NB4 (cell line): ENCODE data around the gene PLXNA2.

Source experiments
- DNase-seq: peaks from one replicate; pipeline ENCODE4 v3.0.0; 2010; ENCODE audit warnings: low read depth
- H3K4me3 ChIP-seq: one replicate; pipeline ENCODE4 v1.5.1; 2011; ENCODE audit warnings: mild to moderate bottlenecking, low read depth, low read length, moderate library complexity
- MYC ChIP-seq: IDR thresholded peaks from 2 replicates; pipeline ENCODE4 v1.6.1; 2011; ENCODE audit warnings: low read depth, low read length
- POLR2A ChIP-seq: IDR thresholded peaks from 2 replicates; pipeline ENCODE4 v1.6.1; 2011; ENCODE audit warnings: mild to moderate bottlenecking; ENCODE audit not compliant: insufficient read length; ENCODE audit errors: extremely low read depth
- TF ChIP-seq, protein P1 (sequence below): IDR thresholded peaks from 2 replicates; pipeline ENCODE4 v1.6.1; 2011; ENCODE audit warnings: low read depth, low read length
- TF ChIP-seq, protein P2 (sequence below): IDR thresholded peaks from one replicate; pipeline ENCODE4 v1.5.1; 2012; ENCODE audit warnings: low read depth, low read length

PLXNA2 gene, protein sequence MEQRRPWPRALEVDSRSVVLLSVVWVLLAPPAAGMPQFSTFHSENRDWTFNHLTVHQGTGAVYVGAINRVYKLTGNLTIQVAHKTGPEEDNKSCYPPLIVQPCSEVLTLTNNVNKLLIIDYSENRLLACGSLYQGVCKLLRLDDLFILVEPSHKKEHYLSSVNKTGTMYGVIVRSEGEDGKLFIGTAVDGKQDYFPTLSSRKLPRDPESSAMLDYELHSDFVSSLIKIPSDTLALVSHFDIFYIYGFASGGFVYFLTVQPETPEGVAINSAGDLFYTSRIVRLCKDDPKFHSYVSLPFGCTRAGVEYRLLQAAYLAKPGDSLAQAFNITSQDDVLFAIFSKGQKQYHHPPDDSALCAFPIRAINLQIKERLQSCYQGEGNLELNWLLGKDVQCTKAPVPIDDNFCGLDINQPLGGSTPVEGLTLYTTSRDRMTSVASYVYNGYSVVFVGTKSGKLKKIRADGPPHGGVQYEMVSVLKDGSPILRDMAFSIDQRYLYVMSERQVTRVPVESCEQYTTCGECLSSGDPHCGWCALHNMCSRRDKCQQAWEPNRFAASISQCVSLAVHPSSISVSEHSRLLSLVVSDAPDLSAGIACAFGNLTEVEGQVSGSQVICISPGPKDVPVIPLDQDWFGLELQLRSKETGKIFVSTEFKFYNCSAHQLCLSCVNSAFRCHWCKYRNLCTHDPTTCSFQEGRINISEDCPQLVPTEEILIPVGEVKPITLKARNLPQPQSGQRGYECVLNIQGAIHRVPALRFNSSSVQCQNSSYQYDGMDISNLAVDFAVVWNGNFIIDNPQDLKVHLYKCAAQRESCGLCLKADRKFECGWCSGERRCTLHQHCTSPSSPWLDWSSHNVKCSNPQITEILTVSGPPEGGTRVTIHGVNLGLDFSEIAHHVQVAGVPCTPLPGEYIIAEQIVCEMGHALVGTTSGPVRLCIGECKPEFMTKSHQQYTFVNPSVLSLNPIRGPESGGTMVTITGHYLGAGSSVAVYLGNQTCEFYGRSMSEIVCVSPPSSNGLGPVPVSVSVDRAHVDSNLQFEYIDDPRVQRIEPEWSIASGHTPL (N-terminal part only)

DNA sequence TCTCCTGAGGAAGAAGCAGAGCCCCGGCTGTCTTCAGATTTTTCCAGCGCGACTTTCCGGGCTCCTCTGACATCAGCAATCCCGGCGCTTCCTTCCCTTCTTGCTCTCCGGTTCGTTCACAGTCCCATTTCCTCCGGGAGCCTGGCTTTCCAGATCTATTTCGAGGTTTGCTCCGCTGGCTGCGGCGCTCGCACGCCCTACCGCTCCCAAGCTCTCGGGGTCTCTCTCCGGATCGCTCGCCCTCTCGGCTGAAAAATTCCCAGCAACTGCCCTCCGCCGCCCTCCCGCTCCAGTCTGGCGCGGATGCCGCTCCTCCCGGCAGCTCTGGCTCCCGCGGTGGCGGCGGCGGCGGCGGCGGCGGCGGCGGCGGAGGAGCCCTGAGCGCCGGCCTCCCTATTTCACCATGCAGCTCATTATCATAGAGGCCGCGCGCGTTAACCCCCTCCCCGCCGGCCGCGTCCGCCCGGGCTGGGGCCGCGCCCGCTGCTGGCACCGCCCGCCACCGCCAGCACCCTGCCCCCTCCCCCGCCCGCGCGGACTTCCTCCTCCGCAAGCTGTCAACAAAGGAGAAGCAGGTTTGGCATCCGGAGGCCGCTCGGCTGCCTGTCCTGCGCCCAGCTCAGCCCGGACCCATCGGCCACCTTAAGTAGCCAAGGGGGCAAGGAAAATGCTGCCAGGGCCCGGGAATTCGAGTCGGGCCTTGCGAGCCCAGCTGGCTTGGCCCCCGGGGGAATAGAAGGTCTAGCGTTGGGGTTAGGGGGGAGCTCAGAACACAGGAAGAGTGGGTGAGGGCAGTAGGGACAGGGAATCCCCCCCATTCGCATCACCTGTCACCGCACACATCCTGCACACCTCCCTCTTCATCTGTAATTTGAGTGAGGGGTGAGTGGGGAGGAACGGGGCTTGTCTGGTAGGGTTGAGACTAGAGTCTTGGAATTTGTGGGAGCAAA, at the start of gene PLXNA2:
Gene PLXNA2, minus strand, starts transcription at position 418 of the 950 bp plus-strand sequence. CDS start 26,462 bp downstream, outside the sequence.
- TF ChIP-seq, protein P1, sequence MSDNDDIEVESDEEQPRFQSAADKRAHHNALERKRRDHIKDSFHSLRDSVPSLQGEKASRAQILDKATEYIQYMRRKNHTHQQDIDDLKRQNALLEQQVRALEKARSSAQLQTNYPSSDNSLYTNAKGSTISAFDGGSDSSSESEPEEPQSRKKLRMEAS, result no peak
- TF ChIP-seq POLR2A (no peak), MYC (peak; percentile 11; the same call in 1 of the 2 replicates)
- TF ChIP-seq, protein P2, sequence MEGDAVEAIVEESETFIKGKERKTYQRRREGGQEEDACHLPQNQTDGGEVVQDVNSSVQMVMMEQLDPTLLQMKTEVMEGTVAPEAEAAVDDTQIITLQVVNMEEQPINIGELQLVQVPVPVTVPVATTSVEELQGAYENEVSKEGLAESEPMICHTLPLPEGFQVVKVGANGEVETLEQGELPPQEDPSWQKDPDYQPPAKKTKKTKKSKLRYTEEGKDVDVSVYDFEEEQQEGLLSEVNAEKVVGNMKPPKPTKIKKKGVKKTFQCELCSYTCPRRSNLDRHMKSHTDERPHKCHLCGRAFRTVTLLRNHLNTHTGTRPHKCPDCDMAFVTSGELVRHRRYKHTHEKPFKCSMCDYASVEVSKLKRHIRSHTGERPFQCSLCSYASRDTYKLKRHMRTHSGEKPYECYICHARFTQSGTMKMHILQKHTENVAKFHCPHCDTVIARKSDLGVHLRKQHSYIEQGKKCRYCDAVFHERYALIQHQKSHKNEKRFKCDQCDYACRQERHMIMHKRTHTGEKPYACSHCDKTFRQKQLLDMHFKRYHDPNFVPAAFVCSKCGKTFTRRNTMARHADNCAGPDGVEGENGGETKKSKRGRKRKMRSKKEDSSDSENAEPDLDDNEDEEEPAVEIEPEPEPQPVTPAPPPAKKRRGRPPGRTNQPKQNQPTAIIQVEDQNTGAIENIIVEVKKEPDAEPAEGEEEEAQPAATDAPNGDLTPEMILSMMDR, result no peak
- peak within 1 kb of the TSS; percentile 42 for H3K4me3 ChIP-seq
- peak; percentile 89 for DNase-seq

DNA sequence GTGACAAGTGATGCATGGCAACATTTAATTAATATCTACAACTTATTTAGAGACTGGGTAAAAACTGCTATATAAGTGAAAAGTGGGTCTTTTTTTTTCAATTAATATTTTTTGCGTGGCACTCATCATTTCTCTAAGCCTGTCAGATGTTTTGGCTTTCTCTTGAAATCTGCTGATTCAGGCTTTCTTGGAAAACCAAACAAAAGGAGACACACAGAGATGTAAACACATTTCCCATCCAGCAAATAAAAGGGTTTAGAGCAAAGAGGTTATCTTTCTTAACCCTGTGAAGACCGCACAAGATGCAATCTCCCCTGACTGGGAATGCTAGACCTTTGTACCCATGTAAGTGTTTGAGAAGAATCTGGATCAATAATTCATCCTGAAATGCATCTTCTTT, 48.7 kb upstream of the PLXNA2 start:
- TF ChIP-seq POLR2A, result no peak
- TF ChIP-seq, protein P2, result no peak
- TF ChIP-seq MYC, result no peak
- TF ChIP-seq, protein P1, result no peak
- no peak for DNase-seq
- no peak overlapping the region for H3K4me3 ChIP-seq

DNA sequence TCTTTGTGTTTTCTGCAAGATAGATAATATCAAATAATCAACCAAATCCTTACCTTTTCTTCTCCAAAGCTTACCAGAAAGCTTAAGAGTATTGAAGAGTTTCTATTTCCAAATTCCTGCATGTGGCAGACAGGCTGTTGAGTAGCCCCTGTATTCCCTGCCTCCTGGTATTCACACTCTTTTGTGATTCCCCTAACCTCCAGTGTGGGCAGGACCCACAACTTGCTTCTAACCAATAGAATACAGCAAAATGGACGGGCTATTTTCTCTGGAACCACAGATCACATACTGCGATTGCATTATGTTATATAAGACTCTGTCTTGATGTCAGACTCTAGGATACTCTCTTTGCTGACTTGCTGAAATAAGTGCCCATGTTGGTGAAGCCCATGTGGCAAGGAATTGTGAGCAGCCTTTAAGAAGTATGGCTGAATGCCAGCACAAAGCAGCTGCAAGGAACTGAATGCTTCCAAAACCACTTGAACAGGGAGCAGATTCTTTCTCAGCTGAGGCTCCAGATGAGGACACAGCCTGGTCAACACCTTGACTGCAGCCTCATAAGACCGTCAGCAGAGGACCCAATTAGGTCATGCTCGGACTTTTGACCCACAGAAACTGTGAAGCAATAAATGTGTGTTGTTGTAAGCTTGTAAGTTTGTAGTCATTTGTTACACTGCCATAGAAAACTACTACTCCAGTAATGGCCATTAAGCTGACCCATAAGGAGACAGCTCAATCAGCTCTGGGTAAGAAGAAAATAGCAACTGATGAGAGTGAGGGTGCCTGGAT, 47.9 kb upstream of the PLXNA2 start:
- no peak overlapping the region for H3K4me3 ChIP-seq
- TF ChIP-seq POLR2A (no peak), MYC (no peak)
- TF ChIP-seq, protein P1, result no peak
- TF ChIP-seq, protein P2, result no peak
- DNase-seq, result no peak

DNA sequence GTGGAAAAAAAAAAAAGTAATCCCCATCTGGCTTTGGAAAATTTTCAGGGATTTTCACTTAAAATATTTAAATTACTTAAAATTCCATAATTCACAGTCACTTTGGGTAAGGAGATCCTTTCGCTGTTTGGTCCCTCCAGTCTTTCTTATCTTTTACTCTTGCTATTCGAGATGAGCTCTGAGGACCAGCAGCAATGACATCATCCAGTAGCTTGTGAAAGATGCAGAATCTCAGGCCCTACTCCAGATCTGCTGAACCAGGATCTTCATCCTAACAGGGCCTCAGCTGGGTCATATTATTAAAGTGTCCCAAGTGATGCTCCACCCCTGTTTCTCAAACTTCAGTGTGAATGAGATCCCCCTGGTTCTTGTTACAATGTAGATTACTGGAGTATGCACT, 46.9 kb upstream of the PLXNA2 start:
- DNase-seq, result no peak
- TF ChIP-seq, protein P1, result no peak
- no peak for TF ChIP-seq MYC
- TF ChIP-seq POLR2A, result no peak
- TF ChIP-seq, protein P2, result no peak
- H3K4me3 ChIP-seq, result no peak overlapping the region
